DMS 273 (cell line): ENCODE data around the gene ERMARD.

Experiments
- DNase-seq: peaks from one replicate; lab custom pipeline; 2025; ENCODE audit not compliant: unreplicated experiment; lab: John Stamatoyannopoulos, UW

The ERMARD gene

GRCh38 chr6:169824848-169825557, 73.6 kb downstream of the ERMARD start:
- no peak for DNase-seq

GRCh38 chr6:169825558-169826225, 74.3 kb downstream of the ERMARD start:
- DNase-seq, result no peak

GRCh38 chr6:169826697-169827096, 75.3 kb downstream of the ERMARD start:
- no peak for DNase-seq

GRCh38 chr6:169827290-169827717, 75.9 kb downstream of the ERMARD start:
- DNase-seq, result no peak

- no peak for DNase-seq
Measured at GRCh38 chr6:169828176-169828575, 76.8 kb downstream of the ERMARD start.

GRCh38 chr6:169829786-169830185, 78.4 kb downstream of the ERMARD start:
- no peak for DNase-seq

GRCh38 chr6:169830876-169831275, 79.5 kb downstream of the ERMARD start:
- no peak for DNase-seq
